ENCODE data around the gene BRAP.
"Not testable (repeated sequence)": the region's sequence is repeated elsewhere in the genome, so short reads cannot be mapped to it uniquely, and the experiment has no call there.

BRAP gene

DNA sequence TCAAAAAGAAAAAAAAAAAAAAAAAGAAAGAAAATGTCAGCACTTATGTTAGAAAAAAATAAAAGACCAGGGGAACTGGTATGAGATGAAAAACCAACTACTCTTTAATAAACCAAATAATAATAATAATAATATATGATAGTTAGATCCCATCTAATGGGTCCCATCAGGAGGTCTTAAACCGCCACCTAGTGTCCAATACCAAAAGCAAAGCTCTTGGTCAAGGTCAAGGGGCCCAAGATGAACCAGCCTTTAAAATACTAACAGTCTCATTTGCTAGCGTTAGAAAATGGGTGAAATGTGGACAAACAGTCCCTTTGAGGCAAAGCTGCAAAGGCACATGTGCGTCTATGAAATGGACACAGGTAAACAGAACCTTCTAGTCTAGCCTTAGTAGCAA, 12.3 kb downstream of the BRAP start:
- peak in 1 of 2 experiments; percentile 17 for DNase-seq

DNA sequence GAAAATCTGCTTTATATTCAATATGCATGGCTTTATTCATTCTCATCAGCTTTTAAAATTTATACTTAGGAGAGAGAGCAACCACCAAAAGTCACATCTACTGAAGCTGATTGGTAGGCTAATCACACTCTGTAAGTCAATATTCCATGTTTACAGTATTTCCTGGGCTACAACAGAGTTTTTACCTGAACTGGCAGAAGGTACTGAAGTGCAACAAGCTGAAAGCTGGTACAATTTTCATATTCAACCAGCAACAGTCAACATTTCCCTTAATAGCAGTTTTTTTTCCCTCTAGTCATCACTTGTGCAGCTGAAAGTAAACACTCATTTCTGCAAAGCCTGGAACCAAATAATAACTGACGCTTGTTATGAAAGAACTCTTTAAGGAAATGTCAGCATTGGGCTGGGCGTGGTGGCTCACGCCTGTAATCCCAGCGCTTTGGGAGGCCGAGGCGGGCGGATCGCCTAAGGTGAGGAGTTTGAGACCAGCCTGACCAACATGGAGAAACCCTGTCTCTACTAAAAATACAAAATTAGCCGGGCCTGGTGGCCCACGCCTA, 12.9 kb downstream of the BRAP start:
- no peak for DNase-seq

- DNase-seq: no peak
Observed at GRCh38 chr12:111664961-111665865, 20.5 kb downstream of the BRAP start.

DNA sequence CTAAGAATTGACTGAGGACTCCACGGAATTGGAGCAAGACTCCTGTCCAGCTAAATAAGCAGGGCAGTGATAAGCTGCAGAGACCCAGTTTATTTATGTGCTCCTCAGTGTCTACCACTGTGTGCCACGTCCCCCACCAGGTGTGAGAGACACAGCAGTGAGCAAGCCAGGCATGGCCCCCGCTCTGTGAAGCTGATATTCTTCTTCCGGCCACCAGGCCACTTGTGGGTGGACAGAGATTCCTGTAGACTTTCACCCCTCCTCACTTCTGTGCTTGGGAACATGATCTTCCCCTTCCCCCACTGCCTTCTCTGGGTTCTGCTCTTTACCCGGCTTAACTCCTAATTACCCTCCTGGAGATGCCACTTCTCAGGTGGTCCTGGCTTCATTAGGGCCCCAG, 21.3 kb downstream of the BRAP start:
- no peak for DNase-seq

DNA sequence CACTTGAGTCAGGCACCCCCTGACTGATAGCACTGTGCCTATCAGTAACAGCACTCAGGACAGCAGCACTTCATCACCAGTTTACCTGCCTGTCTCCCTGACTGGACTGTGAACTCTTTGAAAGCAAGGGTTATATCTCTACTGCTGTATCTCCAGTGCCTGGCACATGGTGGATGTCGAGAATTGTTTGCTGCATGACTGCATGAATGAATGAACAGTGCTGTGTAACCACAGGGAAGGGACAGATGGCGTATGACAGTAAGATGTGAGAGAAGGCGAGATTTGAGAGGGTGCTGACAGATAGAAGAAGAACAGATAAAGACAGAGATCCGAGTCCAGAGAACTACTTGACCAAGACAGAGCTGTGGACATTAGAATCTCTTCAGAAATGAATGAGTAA, 29.7 kb downstream of the BRAP start:
- no peak for DNase-seq

GRCh38 chr12:111655356-111655755, 30.4 kb downstream of the BRAP start:
- DNase-seq: no peak

DNA sequence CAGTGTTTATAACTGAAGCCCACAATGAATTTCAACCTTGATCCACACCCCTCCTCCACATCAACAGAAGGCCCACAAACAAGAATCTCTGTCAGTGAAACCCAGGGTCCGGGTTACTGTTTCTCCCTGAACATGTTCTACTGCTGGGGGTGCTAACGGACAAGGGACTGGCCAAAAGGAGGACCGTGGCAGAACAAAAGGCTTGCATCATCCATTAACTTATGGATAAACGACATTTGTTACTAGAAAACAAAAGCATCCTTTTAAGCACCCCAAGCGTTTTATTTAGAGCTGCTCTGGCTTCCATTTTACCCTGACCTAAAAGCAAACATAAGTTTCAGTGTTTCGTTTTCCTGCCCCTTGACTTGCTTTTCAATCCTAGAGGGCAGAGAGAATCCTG, 32.2 kb downstream of the BRAP start:
- DNase-seq: no peak

- not testable (repeated sequence) for DNase-seq
Observed at GRCh38 chr12:111652530-111652929, 33.2 kb downstream of the BRAP start.

DNA sequence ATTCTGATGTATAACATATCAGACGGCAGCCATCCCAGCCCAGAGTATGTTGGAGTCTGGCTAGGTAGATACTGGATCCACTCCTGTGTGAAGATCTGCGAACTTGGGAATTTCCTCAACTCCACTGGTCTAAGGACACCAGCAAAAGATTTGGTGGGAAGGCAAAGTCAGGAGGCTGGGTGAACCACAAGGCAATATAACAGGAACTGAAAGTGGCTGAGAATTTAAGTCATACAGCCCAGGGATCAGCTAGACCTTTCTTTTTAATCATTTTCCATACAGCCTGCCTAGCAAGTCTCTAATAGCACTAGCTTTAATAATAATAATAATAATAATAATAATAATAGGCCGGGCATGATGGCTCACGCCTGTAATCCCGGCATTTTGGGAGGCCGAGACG, 34.8 kb downstream of the BRAP start:
- DNase-seq: no peak

DNA sequence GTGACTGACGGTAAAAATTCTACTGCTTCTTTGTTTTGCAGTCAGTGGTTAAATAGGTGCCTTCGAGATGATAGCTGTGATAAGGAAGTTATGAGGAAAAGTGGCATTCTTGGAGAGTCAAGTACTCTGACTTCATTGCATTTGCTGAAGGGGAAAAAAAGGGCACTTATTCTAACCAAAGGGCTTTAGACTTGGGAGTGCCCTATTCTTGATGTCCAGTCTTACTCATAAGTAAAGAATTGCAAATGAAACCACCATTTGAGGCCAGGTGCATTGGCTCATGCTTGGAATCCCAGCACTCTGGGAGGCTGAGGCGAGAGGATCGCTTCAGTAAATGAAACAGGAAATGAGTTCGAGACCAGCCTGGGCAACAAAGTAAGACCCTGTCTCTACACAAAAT, 40.3 kb downstream of the BRAP start:
- no peak for DNase-seq

DNA sequence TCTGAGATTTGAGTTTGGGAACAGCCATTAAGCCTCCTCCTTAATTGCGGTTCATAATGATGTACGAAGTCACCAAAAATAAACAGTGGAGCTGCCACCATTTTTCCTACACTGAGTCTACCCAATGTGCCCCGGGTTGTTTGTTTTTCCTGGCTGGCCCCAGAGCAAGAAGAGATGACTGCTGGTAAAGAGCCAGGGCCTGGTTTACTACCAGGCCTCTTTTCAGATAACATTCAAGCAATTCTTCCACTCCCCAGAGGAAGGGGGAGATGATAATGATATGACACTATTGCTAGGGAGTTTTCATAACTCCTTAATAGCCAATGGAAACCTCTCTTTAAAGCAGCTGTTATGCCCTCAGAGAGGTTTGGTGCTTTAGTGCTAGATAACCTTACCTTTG, 42.3 kb downstream of the BRAP start:
- no peak for DNase-seq

DNA sequence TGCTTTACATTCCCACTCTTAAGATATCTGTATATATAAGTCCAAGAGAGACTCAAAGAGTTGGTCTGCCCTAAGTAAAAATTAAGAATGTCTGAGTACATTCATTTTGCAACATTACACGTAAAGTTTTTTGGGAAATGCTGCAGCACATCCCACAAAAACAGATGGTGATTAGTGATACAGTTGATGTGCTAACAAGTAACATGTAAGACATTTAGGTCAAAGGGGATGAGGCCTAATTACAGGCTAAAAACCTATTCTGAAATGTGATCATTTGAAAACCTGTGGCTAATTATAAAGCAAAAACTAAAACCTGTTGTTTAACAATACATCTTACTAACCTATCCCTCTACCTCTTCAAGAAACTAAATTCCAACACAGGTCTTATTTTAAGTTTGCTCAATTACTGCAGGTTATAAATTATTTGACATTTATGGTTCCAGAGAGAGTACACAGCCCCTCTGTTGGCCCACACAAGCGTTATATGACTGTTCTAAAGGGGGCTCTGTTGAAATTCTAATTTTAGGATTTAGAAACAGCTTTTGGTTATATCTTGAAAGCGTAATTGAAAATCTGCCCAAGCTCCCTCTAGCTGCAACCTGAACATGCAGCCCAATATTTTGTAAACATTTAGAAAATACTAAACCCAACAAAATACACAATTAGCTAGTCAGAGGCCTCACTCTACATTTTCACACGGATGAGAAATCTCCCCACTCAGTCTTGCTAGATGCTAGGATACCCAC, 42.9 kb downstream of the BRAP start:
- DNase-seq: no peak

- no peak for DNase-seq
Observed at GRCh38 chr12:111640506-111640905, 45.2 kb downstream of the BRAP start.

DNA sequence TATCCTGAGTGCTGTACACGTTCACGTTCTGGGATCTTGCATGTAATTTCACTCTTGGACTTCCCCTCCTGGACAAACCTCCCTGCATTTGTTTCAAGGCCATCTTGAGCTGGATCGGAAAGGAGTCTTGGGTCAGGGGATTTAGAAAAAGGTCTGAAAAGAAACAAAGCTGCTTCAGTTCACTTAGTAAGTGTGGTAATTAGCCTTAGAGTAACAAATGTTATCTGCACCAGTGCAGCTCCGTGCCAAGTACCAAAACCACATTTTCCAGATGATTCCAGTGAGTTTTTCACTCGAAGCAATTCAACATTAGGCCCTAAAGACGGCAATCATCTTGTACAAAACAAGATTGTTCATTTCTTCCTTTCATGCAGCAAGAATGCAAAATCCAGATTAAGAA, 47.2 kb downstream of the BRAP start:
- no peak for DNase-seq

DNA sequence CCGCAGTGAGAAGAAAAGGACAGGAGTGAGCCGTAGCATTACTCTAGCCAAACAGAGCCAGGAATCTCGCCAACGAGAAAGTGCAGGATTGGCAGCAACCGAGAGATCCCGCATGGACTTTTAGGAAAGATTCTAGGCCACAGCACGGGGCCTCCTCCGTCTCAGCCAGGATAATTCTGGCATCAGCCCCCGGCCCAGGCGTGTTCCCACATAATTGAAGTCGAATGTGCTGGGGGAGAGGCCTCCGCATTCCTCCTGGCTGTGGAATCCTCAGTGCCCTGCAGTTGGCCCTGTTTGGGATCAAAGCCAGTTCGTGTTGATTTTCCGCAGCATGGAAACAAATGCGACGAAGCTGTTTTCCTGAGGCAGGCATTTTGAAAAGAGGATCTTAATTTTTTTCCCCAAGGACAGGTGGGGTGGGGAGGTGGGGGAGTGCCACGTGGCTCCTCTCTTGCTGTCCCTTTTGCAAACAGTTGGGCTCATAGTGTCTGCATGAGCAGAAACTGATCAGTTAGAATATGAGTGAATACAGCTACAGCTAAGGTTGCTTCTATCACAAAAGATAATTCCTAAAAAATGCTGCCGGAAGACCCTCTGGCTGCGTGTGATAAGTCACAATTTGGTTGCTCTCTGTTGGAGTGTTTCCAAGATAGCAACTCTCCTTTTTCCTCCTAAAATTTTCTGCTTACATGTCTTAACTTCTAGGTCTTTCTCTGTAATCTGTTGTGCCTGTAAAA, 49.4 kb downstream of the BRAP start:
- DNase-seq: no peak

- DNase-seq: no peak
Observed at GRCh38 chr12:111635524-111635923, 50.2 kb downstream of the BRAP start.

GRCh38 chr12:111628505-111629260, 57.1 kb downstream of the BRAP start:
- DNase-seq: no peak

GRCh38 chr12:111626230-111626629, 59.5 kb downstream of the BRAP start:
- DNase-seq: no peak

- DNase-seq: no peak
Observed at GRCh38 chr12:111624540-111624939, 61.2 kb downstream of the BRAP start.

- DNase-seq: not testable (repeated sequence)
Observed at GRCh38 chr12:111617841-111618240, 67.9 kb downstream of the BRAP start.

DNA sequence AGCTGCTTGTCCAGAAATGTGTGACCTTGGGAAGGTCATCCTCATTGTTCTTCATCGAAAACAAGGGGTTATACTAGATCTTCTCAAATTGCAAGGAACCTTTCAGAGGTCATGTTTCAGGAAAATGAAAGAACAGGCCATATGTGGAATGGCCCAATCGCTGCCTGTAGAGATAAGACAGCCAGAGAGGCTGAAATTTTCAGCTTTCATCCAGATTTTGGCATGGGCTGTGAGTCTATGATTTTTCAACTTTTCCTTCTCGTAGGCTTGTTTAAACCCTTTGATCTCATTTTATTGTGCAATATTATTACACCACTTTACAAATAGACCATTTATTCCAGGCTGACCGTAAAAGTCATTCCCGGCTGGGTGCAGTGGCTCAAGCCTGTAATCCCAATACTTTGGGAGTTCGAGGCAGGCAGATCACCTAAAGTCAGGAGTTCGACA, 69.6 kb downstream of the BRAP start:
- DNase-seq: no peak

GRCh38 chr12:111607239-111607638, 78.5 kb downstream of the BRAP start:
- DNase-seq: no peak
